SU-DHL-6 (cell line): ENCODE measurements around the gene ACOT8.

Experiments
- H2AFZ ChIP-seq: fragments of 200-600 bp; sonication (generic); 2 replicates; pipeline ENCODE4 v1.6.1; 2014; ENCODE audit warnings: low read depth, mild to moderate bottlenecking, moderate library complexity, mixed read lengths, antibody characterized with exemption, low read length; ENCODE audit not compliant: severe bottlenecking
- H3F3A ChIP-seq: fragments of 200-600 bp; shearing (Covaris generic); 2 replicates; pipeline ENCODE4 v1.6.0; 2016; ENCODE audit warnings: antibody characterized with exemption, mild to moderate bottlenecking; ENCODE audit not compliant: insufficient read depth
- H3K27ac ChIP-seq: fragments of 200-600 bp; sonication (generic); 2 replicates; pipeline ENCODE4 v1.5.1; 2016; ENCODE audit warnings: low read depth, mild to moderate bottlenecking, low read length, moderate library complexity, mixed read lengths
- H3K27me3 ChIP-seq: fragments of 200-600 bp; sonication (generic), shearing (Covaris generic); 2 replicates; pipeline ENCODE4 v1.6.0; 2014; ENCODE audit warnings: mild to moderate bottlenecking, low read length
- H3K36me3 ChIP-seq: fragments of 200-600 bp; sonication (generic); 2 replicates; pipeline ENCODE4 v1.6.1; 2014; ENCODE audit warnings: mild to moderate bottlenecking, low read length, mixed read lengths
- H3K4me2 ChIP-seq: fragments of 300-600, 200-600 bp; shearing (Covaris generic), sonication (generic); 2 replicates; pipeline ENCODE4 v1.6.0; 2014; ENCODE audit warnings: low read length, low read depth, mild to moderate bottlenecking; ENCODE audit not compliant: poor library complexity, severe bottlenecking
- H3K4me3 ChIP-seq: fragments of 200-600 bp; sonication (generic); 2 replicates; pipeline ENCODE4 v1.5.1; 2014; ENCODE audit warnings: antibody characterized with exemption, low read length, mild to moderate bottlenecking, mixed read lengths; ENCODE audit not compliant: insufficient read depth, poor library complexity, severe bottlenecking
- H3K79me2 ChIP-seq: fragments of 200-600 bp; sonication (generic); 2 replicates; pipeline ENCODE4 v1.6.1; 2014; ENCODE audit warnings: mild to moderate bottlenecking, low read length, moderate library complexity; ENCODE audit not compliant: insufficient read depth
- H3K9ac ChIP-seq: fragments of 200-600 bp; sonication (generic); 2 replicates; pipeline ENCODE4 v1.7.0; 2014; ENCODE audit warnings: mild to moderate bottlenecking, low read length
- H3K9me2 ChIP-seq: fragments of 200-600 bp; sonication (generic); replicated peaks from 2 replicates; pipeline ENCODE4 v1.6.1; 2014; ENCODE audit warnings: low read length; ENCODE audit not compliant: insufficient read depth
- H3K9me3 ChIP-seq: fragments of 200-600 bp; sonication (generic); 2 replicates; pipeline ENCODE4 v1.6.1; 2014; ENCODE audit warnings: low read length, mixed read lengths; ENCODE audit not compliant: insufficient read depth
- H4K20me1 ChIP-seq: fragments of 200-600 bp; sonication (generic); 2 replicates; pipeline ENCODE4 v1.6.1; 2014; ENCODE audit warnings: low read depth, mild to moderate bottlenecking, antibody characterized with exemption, low read length, moderate library complexity, mixed read lengths
- EZH2phosphoT487 ChIP-seq: fragments of 200-600 bp; sonication (generic), shearing (Covaris generic); conservative IDR thresholded peaks from 2 replicates; pipeline ENCODE4 v1.6.1; 2018; ENCODE audit warnings: mild to moderate bottlenecking, antibody characterized with exemption, low read length, moderate library complexity, mixed read lengths
- TF ChIP-seq, protein P1 (sequence below): fragments of 200-600 bp; sonication (generic); IDR thresholded peaks from one replicate; pipeline ENCODE4 v1.5.1; 2017; ENCODE audit warnings: antibody characterized with exemption, mild to moderate bottlenecking, low read length, moderate library complexity; ENCODE audit not compliant: insufficient read depth, poor library complexity, severe bottlenecking

Gene ACOT8

GRCh38 chr20:45897692-45898091 lies 40.5 kb upstream of the ACOT8 start:
- Histone ChIP-seq H3K27ac (no peak overlapping the region), H3K9me3 (no peaks in the 10 kb centered on the region), H3K4me3 (no peak overlapping the region), H3K36me3 (no peaks in the 10 kb centered on the region), H3K27me3 (no peaks in the 10 kb centered on the region), H3K9ac (no peak overlapping the region), H3K79me2 (no peaks in the 10 kb centered on the region), H3K4me2 (no peak overlapping the region), H2AFZ (no peak overlapping the region), H4K20me1 (no peaks in the 10 kb centered on the region), H3F3A (no peaks in the 10 kb centered on the region), H3K9me2 (no peaks in the 10 kb centered on the region)
- TF ChIP-seq, protein P1, sequence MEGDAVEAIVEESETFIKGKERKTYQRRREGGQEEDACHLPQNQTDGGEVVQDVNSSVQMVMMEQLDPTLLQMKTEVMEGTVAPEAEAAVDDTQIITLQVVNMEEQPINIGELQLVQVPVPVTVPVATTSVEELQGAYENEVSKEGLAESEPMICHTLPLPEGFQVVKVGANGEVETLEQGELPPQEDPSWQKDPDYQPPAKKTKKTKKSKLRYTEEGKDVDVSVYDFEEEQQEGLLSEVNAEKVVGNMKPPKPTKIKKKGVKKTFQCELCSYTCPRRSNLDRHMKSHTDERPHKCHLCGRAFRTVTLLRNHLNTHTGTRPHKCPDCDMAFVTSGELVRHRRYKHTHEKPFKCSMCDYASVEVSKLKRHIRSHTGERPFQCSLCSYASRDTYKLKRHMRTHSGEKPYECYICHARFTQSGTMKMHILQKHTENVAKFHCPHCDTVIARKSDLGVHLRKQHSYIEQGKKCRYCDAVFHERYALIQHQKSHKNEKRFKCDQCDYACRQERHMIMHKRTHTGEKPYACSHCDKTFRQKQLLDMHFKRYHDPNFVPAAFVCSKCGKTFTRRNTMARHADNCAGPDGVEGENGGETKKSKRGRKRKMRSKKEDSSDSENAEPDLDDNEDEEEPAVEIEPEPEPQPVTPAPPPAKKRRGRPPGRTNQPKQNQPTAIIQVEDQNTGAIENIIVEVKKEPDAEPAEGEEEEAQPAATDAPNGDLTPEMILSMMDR = no peak
- TF ChIP-seq EZH2phosphoT487 = no peak

- no peak overlapping the region for H3K4me2 ChIP-seq
- H2AFZ ChIP-seq = no peak overlapping the region
- H3K9me3 ChIP-seq = no peaks in the 10 kb centered on the region
- TF ChIP-seq EZH2phosphoT487 = no peak
- TF ChIP-seq, protein P1 = no peak
- H3K9me2 ChIP-seq = no peaks in the 10 kb centered on the region
- H3K4me3 ChIP-seq = no peak overlapping the region
- no peak overlapping the region for H3K27ac ChIP-seq
- no peaks in the 10 kb centered on the region for H3F3A ChIP-seq
- no peaks in the 10 kb centered on the region for H3K79me2 ChIP-seq
- no peak overlapping the region for H3K9ac ChIP-seq
- H4K20me1 ChIP-seq = no peaks in the 10 kb centered on the region
- no peaks in the 10 kb centered on the region for H3K27me3 ChIP-seq
- H3K36me3 ChIP-seq = no peaks in the 10 kb centered on the region
These were observed 40.1 kb upstream of the ACOT8 start for GRCh38 chr20:45897289-45897688.

DNA sequence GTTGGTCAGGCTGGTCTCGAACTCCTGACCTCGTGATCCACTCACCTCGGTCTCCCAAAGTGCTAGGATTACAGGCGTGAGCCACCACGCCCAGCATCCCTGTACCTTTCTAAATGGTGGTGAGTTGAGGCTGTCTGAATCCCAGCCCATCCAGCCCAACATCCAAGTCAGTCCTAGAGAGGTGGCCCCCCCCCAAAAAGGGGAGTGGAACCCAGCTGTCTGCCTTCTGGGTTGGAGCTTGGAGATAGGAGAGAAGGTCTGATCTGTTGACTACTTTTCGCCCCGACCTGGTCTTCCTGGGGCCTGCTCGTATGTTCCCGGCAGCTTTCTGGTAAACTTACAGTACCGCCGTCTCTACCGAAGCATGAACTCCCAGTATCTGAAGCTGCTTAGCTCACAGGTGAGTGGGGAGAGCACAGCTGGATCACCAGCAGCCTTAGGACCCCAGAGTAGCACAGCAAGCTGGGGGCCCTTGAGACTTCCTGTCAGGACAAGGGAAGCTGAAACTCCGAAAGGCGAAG lies 39.5 kb upstream of the ACOT8 start:
- Histone ChIP-seq H3K36me3 (no peaks in the 10 kb centered on the region), H4K20me1 (no peaks in the 10 kb centered on the region), H2AFZ (no peak overlapping the region), H3K9me3 (no peaks in the 10 kb centered on the region), H3K9me2 (no peaks in the 10 kb centered on the region), H3K27me3 (no peaks in the 10 kb centered on the region), H3K79me2 (no peaks in the 10 kb centered on the region), H3K27ac (no peak overlapping the region), H3K9ac (no peak overlapping the region), H3K4me2 (no peak overlapping the region), H3K4me3 (no peak overlapping the region), H3F3A (no peaks in the 10 kb centered on the region)
- TF ChIP-seq EZH2phosphoT487 = no peak
- TF ChIP-seq, protein P1 = no peak

DNA sequence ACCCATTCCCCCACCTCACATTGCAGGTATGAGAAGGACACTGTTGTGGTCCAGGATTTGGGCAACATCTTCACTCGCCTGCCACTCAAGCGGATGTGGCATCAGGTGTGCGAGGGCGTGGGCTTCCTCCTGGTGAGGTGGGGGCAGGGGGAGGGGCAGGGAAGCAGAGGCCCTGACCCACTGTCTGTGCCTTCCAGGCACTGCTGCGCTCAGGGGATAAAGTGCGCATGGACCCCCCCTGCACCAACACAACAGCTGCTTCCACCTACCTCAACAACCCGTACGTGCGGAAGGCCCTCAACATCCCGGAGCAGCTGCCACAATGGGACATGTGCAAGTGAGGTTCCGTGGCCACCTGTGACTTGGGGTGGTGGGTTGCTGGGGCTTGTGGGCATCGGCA lies 37.6 kb upstream of the ACOT8 start:
- Histone ChIP-seq H3K9me2 (no peaks in the 10 kb centered on the region), H3K9me3 (no peaks in the 10 kb centered on the region), H3K79me2 (no peaks in the 10 kb centered on the region), H3K9ac (no peak overlapping the region), H3K27me3 (no peaks in the 10 kb centered on the region), H3K4me2 (no peak overlapping the region), H4K20me1 (no peaks in the 10 kb centered on the region), H3F3A (no peaks in the 10 kb centered on the region), H2AFZ (no peak overlapping the region), H3K27ac (no peak overlapping the region), H3K4me3 (no peak overlapping the region), H3K36me3 (no peaks in the 10 kb centered on the region)
- TF ChIP-seq, protein P1 = no peak
- no peak for TF ChIP-seq EZH2phosphoT487
